Mucosa of stomach (tissue), 1 donor: ENCODE results near the gene ZNF253.
"Not testable (repeated sequence)": the region's sequence is repeated elsewhere in the genome, so short reads cannot be mapped to it uniquely, and the experiment has no call there.

Experiments used
- H3K27me3 ChIP-seq: one replicate; pipeline ENCODE4 v1.7.0; 2013; ENCODE audit warnings: mild to moderate bottlenecking, low read length; ENCODE audit not compliant: control insufficient read depth, insufficient read depth
- H3K36me3 ChIP-seq: one replicate; pipeline ENCODE4 v1.7.0; 2013; ENCODE audit warnings: low read length; ENCODE audit not compliant: control insufficient read depth, insufficient read depth
- H3K4me1 ChIP-seq: one replicate; pipeline ENCODE4 v1.7.0; 2013; ENCODE audit warnings: mild to moderate bottlenecking, low read length; ENCODE audit not compliant: control insufficient read depth, insufficient read depth
- H3K4me3 ChIP-seq: one replicate; pipeline ENCODE4 v1.7.0; 2013; ENCODE audit warnings: low read length
- H3K9ac ChIP-seq: one replicate; pipeline ENCODE4 v1.7.0; 2013; ENCODE audit warnings: mild to moderate bottlenecking, low read length, moderate library complexity
- H3K9me3 ChIP-seq: one replicate; pipeline ENCODE4 v1.7.0; 2013; ENCODE audit warnings: mild to moderate bottlenecking, low read length, moderate library complexity; ENCODE audit not compliant: control insufficient read depth
- donor health status: Pancreatic carcinoma.

ZNF253 gene

DNA sequence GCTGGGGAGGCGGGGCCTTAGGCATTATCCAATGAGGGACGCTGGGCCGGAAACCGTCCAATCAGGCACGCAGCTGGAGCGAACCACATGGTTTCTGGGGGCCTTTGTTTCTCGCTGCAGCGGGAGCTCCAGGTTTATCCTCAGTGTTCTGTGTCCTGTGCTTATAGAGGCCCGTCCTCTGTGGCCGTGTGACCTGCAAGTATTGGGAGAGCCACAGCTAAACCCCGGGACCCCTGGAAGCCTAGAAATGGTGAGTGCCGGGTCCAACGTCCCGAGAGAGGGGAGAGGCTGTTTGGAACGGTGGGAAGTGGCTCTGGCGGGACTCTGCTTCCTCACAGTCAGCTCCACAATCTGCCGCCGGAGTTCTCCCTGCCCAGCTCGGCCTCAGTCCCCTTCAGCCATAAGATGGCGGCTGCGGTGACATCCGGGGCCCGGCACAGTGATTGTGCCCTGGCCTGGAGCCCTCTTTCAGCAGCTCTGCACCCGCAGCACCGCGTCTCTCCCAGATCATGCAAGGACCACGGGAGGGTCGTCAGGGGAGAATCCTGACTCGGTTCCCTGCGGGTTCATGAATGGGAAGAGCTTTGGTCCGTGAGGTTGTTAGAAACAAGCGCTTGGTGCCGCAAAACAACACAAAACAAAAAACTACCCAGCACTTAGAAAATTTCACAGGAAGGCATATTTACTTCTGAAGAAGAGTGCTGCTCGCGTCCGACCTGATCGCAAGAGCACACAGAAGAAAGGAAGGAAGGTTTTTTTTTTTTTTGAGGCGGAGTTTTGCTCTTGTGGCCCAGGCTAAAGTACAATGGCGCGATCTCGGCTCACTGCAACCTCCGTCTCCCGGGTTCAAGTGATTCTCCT lies at the start of gene ZNF253:
Gene ZNF253 (plus strand): TSS at position 133 of the 861 bp plus-strand sequence. CDS start 115 bp downstream, at position 248.
- Histone ChIP-seq H3K9ac (peak within 1 kb of the TSS; percentile 92), H3K9me3 (no peaks in the 10 kb centered on the region), H3K4me3 (peak within 1 kb of the TSS; percentile 75), H3K36me3 (no peaks in the 10 kb centered on the region), H3K4me1 (no peaks in the 10 kb centered on the region), H3K27me3 (no peaks in the 10 kb centered on the region)

DNA sequence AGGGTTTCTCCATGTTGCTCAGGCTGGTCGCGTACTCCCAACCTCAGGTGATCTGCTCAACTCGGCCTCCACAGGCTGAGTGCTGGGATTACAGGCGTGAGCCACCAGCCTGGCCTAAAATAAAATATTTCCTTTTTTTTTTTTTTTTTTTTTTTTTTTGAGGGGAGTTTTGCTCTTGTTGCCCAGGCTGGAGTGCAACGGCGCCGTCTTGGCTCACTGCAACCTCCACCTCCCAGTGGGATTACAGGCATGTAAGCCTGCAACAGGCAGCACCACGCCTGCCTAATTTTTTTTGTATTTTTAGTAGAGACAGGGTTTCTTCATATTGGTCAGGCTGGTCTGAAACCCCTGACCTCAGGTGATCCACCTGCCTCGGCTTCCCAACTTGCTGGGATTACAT lies 49.0 kb upstream of the ZNF253 start:
- Histone ChIP-seq H3K36me3 (no peaks in the 10 kb centered on the region), H3K9ac (no peak overlapping the region), H3K4me3 (no peak overlapping the region), H3K9me3 (no peaks in the 10 kb centered on the region), H3K4me1 (no peaks in the 10 kb centered on the region), H3K27me3 (no peaks in the 10 kb centered on the region)

DNA sequence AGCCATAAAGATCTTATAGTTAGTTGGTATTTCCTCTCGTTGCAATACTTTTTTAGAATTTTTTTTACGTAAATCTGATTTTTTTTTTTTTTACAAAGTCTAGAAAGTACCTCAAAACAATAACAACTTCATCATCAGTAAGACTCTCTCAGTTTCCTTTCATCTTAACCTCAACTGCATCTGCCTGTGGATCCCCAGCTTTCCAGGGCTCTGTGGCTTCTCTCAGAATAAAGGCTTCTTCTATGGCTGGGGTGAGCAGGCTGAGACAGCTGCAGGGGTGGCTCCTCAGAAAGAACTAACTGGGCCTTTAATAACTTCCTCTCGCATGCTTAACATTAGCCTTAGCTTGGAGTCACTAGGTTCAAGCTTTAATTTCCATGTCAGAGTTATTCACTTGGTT lies 48.3 kb upstream of the ZNF253 start:
- no peaks in the 10 kb centered on the region for H3K4me1 ChIP-seq
- no peaks in the 10 kb centered on the region for H3K27me3 ChIP-seq
- H3K4me3 ChIP-seq, result no peak overlapping the region
- no peaks in the 10 kb centered on the region for H3K9me3 ChIP-seq
- H3K36me3 ChIP-seq, result no peaks in the 10 kb centered on the region
- H3K9ac ChIP-seq, result no peak overlapping the region

DNA sequence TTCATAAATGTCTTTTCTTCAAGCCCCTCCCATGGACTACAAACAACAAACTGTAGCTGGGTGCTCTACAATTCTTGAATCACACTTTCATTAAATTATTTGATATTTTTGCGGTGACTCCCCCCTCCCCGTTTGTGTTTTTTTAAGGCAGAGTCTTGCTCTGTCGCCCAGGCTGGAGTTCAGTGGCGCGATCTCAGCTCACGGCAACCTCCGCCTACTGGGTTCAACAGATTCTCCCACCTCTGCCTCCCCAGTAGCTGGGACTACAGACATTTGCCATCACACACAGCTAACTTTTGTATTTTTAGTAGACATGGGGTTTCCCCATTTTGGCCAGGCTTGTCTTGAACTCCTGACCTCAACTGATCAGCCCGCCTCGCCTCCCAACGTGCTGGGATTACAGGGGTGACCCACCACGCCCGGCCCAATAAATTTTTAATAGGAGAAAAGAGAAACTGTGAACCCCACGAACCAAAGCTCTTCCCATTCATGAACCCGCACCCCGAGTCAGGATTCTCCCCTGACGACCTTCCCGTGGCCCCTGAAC lies 44.8 kb upstream of the ZNF253 start:
- Histone ChIP-seq H3K4me3 (peak overlapping the region; percentile 98), H3K27me3 (no peaks in the 10 kb centered on the region), H3K9me3 (peaks cover 6% of the 10 kb centered on the region), H3K36me3 (no peaks in the 10 kb centered on the region), H3K9ac (peak overlapping the region; percentile 96), H3K4me1 (no peaks in the 10 kb centered on the region)

DNA sequence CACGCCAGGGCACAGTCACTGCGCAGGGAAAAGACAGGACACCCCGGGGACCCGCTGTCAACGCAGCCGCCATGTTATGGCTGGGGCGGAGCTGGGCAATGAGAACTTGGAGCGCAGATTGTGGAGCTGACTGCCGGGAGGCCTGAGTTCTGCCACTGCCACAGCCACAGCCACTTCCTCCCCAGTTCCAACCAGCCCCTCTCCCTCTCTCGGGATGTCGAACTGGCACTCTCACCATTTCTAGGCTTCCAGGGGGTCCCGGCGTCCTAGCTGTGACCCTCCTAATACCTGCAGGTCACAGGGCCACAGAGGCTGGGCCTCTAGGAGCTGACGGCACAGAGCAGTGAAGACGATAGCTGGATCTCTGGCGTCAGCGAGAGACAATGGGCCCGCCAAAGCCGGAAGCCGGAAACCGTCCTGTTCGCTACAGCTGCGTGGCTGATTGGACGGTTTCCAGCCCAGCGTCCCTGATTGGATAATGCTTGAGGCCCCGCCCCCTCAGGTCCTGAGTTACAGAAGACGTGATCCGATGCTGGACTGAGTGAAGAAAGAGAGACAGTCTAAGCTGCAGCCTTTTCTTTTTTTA lies 44.2 kb upstream of the ZNF253 start, which contains the start of gene ZNF506:
Gene ZNF506 (minus strand): TSS at position 385 of the 586 bp plus-strand sequence. CDS start 147 bp downstream, at position 238.
- Histone ChIP-seq H3K4me1 (no peaks in the 10 kb centered on the region), H3K4me3 (peak within 1 kb of the TSS; percentile 98), H3K9me3 (peaks cover 7% of the 10 kb centered on the region), H3K36me3 (no peaks in the 10 kb centered on the region), H3K27me3 (no peaks in the 10 kb centered on the region), H3K9ac (peak within 1 kb of the TSS; percentile 96)

DNA sequence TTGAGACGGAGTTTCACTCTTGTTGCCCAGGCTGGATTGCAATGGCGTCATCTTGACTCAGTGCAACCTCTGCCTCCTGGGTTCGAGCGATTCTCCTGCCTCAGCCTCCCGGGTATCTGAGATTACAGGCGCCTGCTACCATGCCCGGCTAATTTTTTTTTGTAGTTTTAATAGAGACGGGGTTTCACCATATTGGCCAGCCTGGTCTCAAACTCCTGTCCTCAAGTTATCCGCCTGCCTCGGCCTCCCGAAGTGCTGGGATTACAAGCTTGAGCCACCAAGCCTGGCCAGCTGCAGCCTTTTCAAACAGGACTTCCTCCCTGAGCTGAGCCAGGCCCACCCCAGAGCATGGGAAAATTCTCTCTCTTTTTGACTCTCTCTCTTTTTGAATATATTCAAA lies 43.7 kb upstream of the ZNF253 start:
- not testable (repeated sequence) for H3K4me3 ChIP-seq, H3K27me3 ChIP-seq, H3K9me3 ChIP-seq, H3K4me1 ChIP-seq, H3K36me3 ChIP-seq
- peak overlapping the region; percentile 96 for H3K9ac ChIP-seq

DNA sequence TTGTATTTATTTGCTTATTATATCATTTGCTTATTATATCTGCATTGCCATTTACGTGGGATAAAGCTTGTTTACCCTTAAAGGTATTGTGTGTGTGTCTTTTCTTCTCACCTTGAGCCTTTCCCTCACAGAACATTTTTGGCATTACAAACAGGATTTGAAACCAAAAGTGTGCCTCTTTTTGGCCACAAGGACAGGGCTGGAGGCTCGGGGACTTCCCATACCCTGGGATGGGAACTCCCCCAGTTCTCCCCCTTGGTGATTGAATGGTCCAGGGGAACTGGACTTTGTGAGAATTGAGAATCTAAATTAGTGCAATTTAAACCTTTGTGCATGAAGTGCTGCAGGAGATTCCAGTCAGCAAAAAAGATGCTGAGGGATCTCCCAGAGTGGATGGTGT lies 41.8 kb upstream of the ZNF253 start:
- no peak overlapping the region for H3K4me3 ChIP-seq
- no peaks in the 10 kb centered on the region for H3K27me3 ChIP-seq

DNA sequence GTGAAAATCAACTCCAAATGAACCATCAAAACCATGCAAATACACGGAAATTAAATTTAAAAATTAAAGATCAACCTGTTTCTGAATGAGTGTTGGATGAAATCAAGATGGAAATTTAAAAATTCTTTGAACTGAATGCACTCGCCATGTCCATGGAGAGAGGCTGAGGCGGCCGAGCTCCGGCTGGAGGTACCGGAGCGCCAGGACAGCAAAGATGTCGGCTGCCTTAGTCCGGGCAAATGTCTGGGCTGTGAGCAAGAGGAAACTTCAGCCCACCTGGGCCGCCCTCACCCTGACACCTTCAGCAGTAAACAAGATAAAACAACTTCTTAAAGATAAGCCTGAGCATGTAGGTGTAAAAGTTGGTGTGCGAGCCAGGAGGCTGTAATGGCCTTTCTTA lies 38.8 kb upstream of the ZNF253 start:
- Histone ChIP-seq H3K27me3 (no peaks in the 10 kb centered on the region), H3K4me3 (no peak overlapping the region), H3K9ac (no peak overlapping the region), H3K4me1 (no peaks in the 10 kb centered on the region), H3K36me3 (no peaks in the 10 kb centered on the region), H3K9me3 (peaks cover 22% of the 10 kb centered on the region)

More for the DNA sequence above, 41.8 kb upstream of the ZNF253 start:
- H3K9me3 ChIP-seq, result peaks cover 7% of the 10 kb centered on the region
- H3K9ac ChIP-seq, result no peak overlapping the region
- H3K36me3 ChIP-seq, result no peaks in the 10 kb centered on the region
- no peaks in the 10 kb centered on the region for H3K4me1 ChIP-seq

DNA sequence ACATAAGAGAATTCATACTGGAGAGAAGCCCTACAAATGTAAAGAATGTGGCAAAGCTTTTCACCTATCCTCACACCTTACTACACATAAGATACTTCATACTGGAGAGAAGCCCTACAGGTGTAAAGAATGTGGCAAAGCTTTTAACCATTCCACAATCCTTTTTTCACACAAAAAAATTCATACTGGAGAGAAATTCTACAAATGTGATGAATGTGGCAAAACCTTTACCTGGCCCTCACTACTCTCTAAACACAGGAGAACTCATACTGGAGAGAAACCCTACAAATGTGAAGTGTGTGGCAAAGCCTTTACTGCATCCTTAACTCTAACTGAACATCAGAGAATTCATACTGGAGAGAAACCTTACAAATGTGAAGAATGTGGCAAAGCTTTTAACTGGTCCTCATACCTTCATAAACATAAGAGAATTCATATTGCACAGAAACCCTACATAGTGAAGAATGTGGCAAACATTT lies 30.1 kb upstream of the ZNF253 start:
- Histone ChIP-seq H3K4me3 (no peak overlapping the region), H3K27me3 (no peaks in the 10 kb centered on the region), H3K9me3 (peaks cover 11% of the 10 kb centered on the region), H3K9ac (no peak overlapping the region), H3K4me1 (no peaks in the 10 kb centered on the region), H3K36me3 (no peaks in the 10 kb centered on the region)

DNA sequence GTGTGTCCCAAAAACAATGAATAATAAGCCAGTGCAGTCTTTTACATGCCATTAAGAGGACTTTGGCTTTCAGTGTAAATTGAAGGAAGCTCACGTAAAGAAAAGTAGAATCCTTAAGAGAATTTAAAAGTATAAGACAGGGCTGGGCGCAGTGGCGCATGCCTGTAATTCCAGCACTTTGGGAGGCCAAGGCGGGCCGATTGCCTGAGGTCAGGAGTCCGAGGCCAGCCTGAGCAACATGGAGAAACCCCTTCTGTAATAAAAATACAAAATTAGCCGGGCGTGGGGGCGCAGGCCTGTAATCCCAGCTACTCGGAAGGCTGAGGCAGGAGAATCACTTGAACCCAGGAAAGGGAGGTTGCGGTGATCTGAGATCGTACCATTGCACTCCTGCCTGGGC lies 17.9 kb upstream of the ZNF253 start:
- H3K27me3 ChIP-seq, result no peaks in the 10 kb centered on the region
- H3K4me3 ChIP-seq, result no peak overlapping the region
- H3K36me3 ChIP-seq, result no peaks in the 10 kb centered on the region
- H3K4me1 ChIP-seq, result no peaks in the 10 kb centered on the region
- H3K9me3 ChIP-seq, result no peaks in the 10 kb centered on the region
- H3K9ac ChIP-seq, result no peak overlapping the region

DNA sequence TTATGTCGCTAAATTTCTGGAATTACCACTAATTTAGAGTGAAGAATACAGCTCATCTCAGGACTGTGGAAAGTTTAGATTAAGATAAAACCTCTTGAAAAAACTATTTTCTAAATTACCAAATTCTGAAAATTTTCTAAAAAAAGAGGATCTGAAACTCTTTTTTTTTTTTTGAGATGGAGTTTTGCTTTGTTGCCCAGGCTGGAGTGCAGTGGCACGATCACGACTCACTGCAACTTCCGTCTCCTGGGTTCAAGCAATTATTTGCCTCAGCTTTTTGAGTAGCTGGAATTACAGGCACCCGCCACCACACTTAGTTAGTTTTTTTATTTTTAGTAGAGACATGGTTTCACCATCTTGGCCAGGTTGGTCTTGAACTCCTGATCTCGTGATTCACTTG lies 16.6 kb upstream of the ZNF253 start:
- Histone ChIP-seq H3K4me1 (no peaks in the 10 kb centered on the region), H3K36me3 (no peaks in the 10 kb centered on the region), H3K4me3 (no peak overlapping the region), H3K27me3 (no peaks in the 10 kb centered on the region), H3K9ac (no peak overlapping the region), H3K9me3 (no peaks in the 10 kb centered on the region)

DNA sequence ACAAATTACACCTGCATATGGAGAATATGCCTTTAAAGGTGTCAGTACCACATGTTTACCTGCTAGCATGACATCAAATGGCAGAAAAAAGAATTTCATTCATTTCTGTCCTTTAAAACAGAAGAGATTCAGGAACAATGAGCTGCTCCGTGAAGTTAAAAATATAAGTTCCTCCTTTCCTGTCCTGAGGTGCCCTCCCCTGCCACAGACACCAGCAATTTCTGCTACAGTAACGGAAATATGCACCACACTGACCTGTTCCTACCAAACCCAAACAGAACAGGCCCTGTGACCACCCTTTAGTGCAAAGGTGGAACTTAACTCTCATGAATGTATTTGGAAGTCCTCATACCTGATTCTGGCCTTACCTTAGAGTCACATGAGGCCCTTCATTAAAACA lies 13.9 kb upstream of the ZNF253 start:
- not testable (repeated sequence) for H3K4me1 ChIP-seq, H3K36me3 ChIP-seq, H3K27me3 ChIP-seq, H3K9me3 ChIP-seq, H3K9ac ChIP-seq, H3K4me3 ChIP-seq
